SK-N-DZ (cell line): Measurements from ENCODE around the gene ABHD3. TPM values are rescaled to one million over a fixed set of nuclear protein-coding genes. Genes with fewer than 3 reads are reported as not detected.
"Not testable (repeated sequence)": the region's sequence is repeated elsewhere in the genome, so short reads cannot be mapped to it uniquely, and the experiment has no call there.

Experiments
- DNase-seq: peaks from one replicate; pipeline ENCODE4 v3.0.0-alpha.2; 2015; ENCODE audit warnings: low spot score
- polyA plus RNA-seq, 2 experiments: library from polyadenylated mRNA; depleted of rRNA; stranded (reverse); fragments of >200 nt; gene quantifications; 2 replicates each; pipeline ENCODE4 v1.2.3, GENCODE V29; 2014

Gene ABHD3
- 26.7 and 27.1 TPM in 2 replicates for polyA plus RNA-seq (2014; cell fraction: cytosol; rRNA removed)
- 40.7 and 47.0 TPM in 2 replicates for polyA plus RNA-seq (2014; cell fraction: nucleus; rRNA removed)

- peak; percentile 86 for DNase-seq
These were observed at the start of gene ABHD3 for GRCh38 chr18:21704603-21705364. TSS of gene ABHD3 (minus strand) at chr18:21704774. CDS start at chr18:21704665, 109 bp downstream.

GRCh38 chr18:21747764-21748693, 43.5 kb upstream of the ABHD3 start:
- DNase-seq = no peak

DNA sequence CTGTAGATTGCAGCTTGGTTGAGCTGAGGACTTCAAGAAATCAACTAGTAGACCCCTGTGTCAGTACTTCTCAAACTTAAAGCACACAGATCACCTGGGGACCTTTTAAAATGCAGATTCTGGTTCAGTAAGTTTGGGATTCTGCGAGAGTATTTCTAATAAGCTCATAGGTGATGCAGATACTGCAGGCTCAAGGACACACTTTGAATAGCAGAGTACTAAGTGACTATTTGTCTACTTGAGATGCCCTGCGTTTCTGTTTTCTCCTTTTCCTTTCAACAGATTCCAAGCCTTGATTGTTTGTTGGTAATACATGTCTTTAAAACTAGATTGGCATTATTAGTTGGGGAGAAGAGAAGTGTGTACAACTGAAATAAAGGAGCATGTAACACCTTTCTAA, 42.7 kb upstream of the ABHD3 start:
- DNase-seq = no peak

GRCh38 chr18:21745231-21745630, 40.7 kb upstream of the ABHD3 start:
- DNase-seq = no peak

- DNase-seq = no peak
These were observed 38.7 kb upstream of the ABHD3 start for GRCh38 chr18:21743166-21743832.

DNA sequence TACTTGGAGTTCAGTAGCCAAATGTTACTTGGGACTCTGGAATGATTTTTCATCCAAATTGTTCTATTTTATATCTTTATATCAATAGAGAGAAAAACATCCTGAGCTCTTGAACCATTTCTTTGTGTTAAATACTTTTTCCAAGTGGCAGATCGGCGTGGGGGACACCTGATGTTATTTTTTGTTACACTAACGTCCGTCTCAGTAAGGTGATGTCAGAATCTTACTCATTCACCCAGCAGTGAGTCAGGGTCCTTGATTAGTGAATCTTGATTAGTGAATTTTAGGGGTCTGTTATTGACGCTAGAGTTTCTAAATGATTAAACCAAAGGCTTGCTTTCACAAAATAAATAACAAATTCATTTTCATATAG, 37.7 kb upstream of the ABHD3 start:
- DNase-seq = no peak

GRCh38 chr18:21741562-21742314, 37.2 kb upstream of the ABHD3 start:
- peak; percentile 60 for DNase-seq

DNA sequence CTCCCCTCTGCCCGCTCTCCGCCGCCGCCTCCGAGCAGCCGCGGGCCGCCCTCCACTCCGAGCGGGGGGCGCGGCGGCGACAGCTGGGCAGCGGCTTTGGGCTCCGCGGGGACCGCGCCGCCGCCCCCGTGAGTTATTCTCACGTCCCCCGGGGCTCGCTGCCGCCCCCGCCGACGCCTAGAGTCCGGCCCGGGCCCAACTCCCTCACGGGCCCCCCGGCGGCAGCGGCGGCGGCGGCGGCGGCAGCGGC, 36.7 kb upstream of the ABHD3 start:
- DNase-seq = no peak

GRCh38 chr18:21740538-21741311, 36.2 kb upstream of the ABHD3 start, which contains the start of gene MIB1:
TSS of gene MIB1 (plus strand) at chr18:21740792. CDS start at chr18:21741584, 792 bp downstream.
- peak; percentile 98 for DNase-seq

DNA sequence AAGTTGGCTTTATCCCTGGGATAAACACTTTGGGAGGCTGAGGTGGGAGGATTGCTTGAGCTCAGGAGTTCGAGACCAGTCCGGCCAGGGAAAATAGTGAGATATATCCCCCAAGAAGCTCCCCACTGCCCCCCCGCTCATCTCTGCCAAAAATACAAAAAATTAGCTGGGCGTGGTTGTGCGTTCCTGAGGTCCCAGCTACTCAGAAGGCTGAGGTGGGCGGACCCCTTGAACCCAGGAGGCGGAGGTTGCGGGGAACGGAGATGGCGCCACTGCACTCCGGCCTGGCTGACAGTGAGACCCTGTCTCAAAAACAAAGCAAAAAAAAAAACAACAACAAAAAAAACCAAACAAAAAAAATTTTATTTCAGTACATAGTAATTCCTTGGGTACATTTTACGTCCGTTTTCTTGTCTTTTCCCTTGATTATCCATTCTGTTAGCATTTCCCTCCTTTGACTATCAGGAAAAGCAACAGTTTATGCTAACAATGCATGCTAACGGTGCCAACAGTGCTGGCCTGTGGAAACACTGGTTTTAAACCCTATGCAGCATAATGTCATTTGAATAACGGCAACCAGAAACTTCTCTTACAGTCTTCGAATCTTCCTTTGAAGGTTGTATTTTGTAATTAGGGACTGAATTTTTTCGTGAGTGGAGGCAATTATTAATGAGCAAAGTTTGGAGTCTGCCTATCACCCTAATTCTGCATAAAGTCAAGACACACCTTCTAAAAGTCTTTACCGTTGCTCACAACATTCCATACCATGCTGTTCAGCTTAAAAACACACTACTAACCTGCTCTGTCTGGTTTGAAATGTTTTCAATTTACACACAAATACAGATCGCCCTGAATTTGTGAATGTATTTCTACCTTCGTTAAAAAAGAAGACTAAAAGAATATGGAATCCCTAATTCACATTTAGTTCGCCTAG, 35.3 kb upstream of the ABHD3 start:
- peak; percentile 24 for DNase-seq

- not testable (repeated sequence) for DNase-seq
These were observed 32.4 kb upstream of the ABHD3 start for GRCh38 chr18:21736926-21737325.

DNA sequence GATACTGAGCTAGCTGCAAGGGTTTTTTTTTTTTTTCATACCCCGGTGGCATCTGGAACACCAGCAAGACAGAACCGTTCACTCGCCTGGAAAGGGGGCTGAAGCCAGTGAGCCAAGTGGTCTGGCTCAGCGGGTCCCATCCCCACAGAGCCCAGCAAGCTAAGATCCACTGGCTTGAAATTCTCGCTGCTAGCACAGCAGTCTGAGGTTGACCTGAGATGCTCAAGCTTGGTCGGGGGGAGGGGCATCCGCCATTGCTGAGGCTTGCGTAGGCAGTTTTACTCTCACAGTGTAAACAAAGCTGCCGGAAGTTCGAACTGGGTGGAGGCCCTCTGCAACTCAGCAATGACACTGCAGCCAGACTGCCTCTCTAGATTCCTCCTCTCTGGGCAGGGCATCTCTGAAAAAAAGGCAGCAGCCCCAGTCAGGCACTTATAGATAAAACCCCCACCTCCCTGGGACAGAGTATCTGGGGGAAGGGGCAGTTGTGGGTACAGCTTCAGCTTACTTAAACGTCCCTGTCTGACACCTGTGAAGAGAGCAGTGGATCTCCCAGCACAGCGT, 31.0 kb upstream of the ABHD3 start:
- no peak for DNase-seq

GRCh38 chr18:21733011-21733410, 28.4 kb upstream of the ABHD3 start:
- DNase-seq = no peak

GRCh38 chr18:21727702-21728101, 23.1 kb upstream of the ABHD3 start:
- no peak for DNase-seq

GRCh38 chr18:21725201-21725600, 20.6 kb upstream of the ABHD3 start:
- no peak for DNase-seq

DNA sequence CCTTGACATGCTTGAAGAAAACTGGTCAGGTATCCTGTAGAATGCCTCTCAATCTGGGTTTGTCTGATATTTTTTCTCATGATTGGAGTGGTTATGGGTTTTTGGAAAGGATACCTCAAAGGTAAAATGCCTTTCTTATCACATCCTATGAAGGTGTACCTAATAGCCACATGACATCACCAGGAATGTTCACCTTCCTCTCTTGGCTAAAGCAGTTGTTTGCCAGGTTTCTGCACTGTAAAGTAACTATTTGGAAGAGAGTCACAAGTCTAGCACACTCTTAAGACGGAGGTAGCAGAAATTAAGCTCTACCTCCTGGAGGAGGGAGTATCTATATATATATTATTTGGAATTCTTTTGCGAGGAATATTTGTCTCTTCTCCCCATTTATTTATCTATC, 18.1 kb upstream of the ABHD3 start:
- DNase-seq = no peak

GRCh38 chr18:21714474-21714873, 9.9 kb upstream of the ABHD3 start:
- no peak for DNase-seq

DNA sequence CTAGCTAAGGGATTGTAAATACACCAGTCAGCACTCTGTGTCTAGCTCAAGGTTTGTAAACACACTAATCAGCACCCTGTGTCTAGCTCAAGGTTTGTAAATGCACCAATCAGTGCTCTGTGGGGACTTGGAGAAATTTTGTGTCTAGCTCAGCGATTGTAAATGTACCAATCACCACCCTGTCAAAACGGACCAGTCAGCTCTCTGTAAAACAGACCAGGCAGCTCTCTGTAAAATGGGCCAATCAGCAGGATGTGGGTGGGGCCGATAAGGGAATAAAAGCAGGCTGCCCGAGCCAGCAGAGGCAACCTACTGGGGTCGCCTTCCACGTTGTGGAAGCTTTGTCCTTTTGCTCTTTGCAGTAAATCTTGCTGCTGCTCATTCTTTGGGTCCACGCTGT, 2.6 kb upstream of the ABHD3 start:
- not testable (repeated sequence) for DNase-seq

DNA sequence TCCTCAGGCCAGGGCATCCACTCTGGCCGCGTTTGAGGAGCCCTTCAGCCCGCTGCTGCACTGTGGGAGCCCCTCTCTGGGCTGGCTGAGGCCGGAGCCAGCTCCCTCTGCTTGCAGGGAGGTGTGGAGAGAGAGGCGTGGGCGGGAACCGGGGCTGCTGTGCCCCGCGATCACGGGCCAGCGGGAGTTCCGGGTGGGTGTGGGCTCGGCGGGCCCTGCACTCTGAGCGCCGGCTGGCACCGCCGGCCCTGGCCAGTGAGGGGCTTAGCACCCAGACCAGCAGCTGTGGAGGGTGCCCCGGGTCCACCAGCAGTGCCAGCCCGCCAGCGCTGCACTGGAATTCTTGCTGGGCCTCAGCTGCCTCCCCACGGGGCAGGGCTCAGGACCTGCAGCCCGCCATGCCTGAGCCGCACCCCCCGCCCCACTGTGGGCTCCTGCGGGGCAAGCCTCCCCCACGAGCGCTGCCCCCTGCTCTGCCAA, 1.9 kb upstream of the ABHD3 start:
- no peak for DNase-seq
